Natural killer cell (primary cell): ENCODE data around the gene GFER. TPM values are rescaled to one million over a fixed set of nuclear protein-coding genes. Genes with fewer than 3 reads are reported as not detected.
A peak's percentile ranks its signal among the peaks of the same experiment; 100 is the strongest.

Experiments used
- ATAC-seq, 3 donors: fragments of 150-1000 bp in 2 of 3; fragments of 200-7000 bp in 1 of 3; cut with Tn5 transposase; 1 replicate in 1 of 3; 2 replicates in 2 of 3; pipeline ENCODE4 v1.10.0; 2021; ENCODE audit warnings: mild to moderate bottlenecking in 2 of 3, moderate library complexity in 2 of 3
- DNase-seq, 2 donors: peaks; one replicate each; pipeline versions ENCODE4 v3.0.0 to v3.0.0-alpha.2; 2013 to 2021; ENCODE audit warnings: mixed read lengths in 1 of 2
- H3K27ac ChIP-seq: one replicate; pipeline ENCODE4 v1.5.1; 2013; ENCODE audit warnings: mild to moderate bottlenecking, low read length
- H3K27me3 ChIP-seq: one replicate; pipeline ENCODE4 v1.6.1; 2013; ENCODE audit warnings: low read length; ENCODE audit not compliant: control insufficient read depth, insufficient read depth
- H3K36me3 ChIP-seq: one replicate; pipeline ENCODE4 v1.6.1; 2013; ENCODE audit warnings: low read length; ENCODE audit not compliant: control insufficient read depth, insufficient read depth
- H3K4me1 ChIP-seq: one replicate; pipeline ENCODE4 v1.6.1; 2013; ENCODE audit warnings: low read length; ENCODE audit not compliant: control insufficient read depth, insufficient read depth
- H3K4me3 ChIP-seq: one replicate; pipeline ENCODE4 v1.5.1; 2013; ENCODE audit warnings: low read length
- H3K9me3 ChIP-seq: one replicate; pipeline ENCODE4 v1.6.1; 2013; ENCODE audit warnings: low read length; ENCODE audit not compliant: control insufficient read depth, insufficient read depth
- H3K27ac Mint-ChIP-seq, 2 donors: one replicate each; pipeline ENCODE4 v1.8.0; 2022; ENCODE audit warnings: mild to moderate bottlenecking in 2 of 2, mixed read lengths in 2 of 2, moderate library complexity in 1 of 2
- H3K27me3 Mint-ChIP-seq, 2 donors: one replicate each; pipeline ENCODE4 v1.8.0; 2022; ENCODE audit warnings: low read depth in 2 of 2, mixed read lengths in 2 of 2
- H3K36me3 Mint-ChIP-seq: one replicate; pipeline ENCODE4 v1.8.0; 2022; ENCODE audit warnings: mixed read lengths
- H3K4me1 Mint-ChIP-seq, 2 donors: one replicate each; pipeline ENCODE4 v1.8.0; 2022; ENCODE audit warnings: mixed read lengths in 2 of 2
- H3K4me3 Mint-ChIP-seq: one replicate; pipeline ENCODE4 v1.8.0; 2022; ENCODE audit warnings: mild to moderate bottlenecking, moderate library complexity, mixed read lengths
- H3K9me3 Mint-ChIP-seq, 2 donors: one replicate each; pipeline ENCODE4 v1.8.0; 2022; ENCODE audit warnings: mixed read lengths in 2 of 2
- CTCF ChIP-seq: fragments of 200-600 bp; IDR thresholded peaks from one replicate; pipeline ENCODE4 v1.8.0; 2022; ENCODE audit warnings: antibody characterized with exemption
- WGBS: methylation state at CpG from one replicate; pipeline ENCODE4 v1.1.7; 2013; ENCODE audit warnings: missing lambda C conversion rate; ENCODE audit not compliant: insufficient coverage; 5-methylcytosine and 5-hydroxymethylcytosine counted together
- intact Hi-C: fragments of 100-400 bp; cut with micrococcal nuclease; formaldehyde crosslinking; loops from one replicate; pipeline ENCODE4 v1.14.2; 2022
- total RNA-seq, 4 donors: library from RNA; stranded (reverse); fragments of 120-200 nt in 1 of 4; gene quantifications; one replicate each; pipeline versions ENCODE4 v1.2.3 to v1.2.4, GENCODE V29; 2013 to 2022

Gene GFER
- total RNA-seq, 3 donors from 2014 or later (not counting 1 experiment from before 2014, with no cell fraction given) = 23.8 to 29.5 (median 24.6) TPM

- Histone ChIP-seq H3K9me3 (no peaks in the 10 kb centered on the region), H3K4me1 (peaks cover 15% of the 10 kb centered on the region), H3K4me3 (no peak overlapping the region), H3K27ac (no peak overlapping the region), H3K27me3 (peaks cover 5% of the 10 kb centered on the region), H3K36me3 (no peaks in the 10 kb centered on the region)
- no peak for TF ChIP-seq CTCF
- intact Hi-C loops = loop anchor here (10.0 kb wide), 1 partner anchor 235 kb away; the partner anchor contains the start of gene RNPS1
- Mint-ChIP-seq H3K27me3 (no peaks in the 10 kb centered on the region), H3K4me3 (no peak overlapping the region), H3K4me1 (peaks cover 0 to 5% of the 10 kb centered on the region in 2 donors), H3K9me3 (no peaks in the 10 kb centered on the region), H3K27ac (no peak overlapping the region), H3K36me3 (no peaks in the 10 kb centered on the region)
- DNase-seq (no peak), ATAC-seq (no peak)
- 94% methylated on average over 22 of the region's 22 CpGs for whole genome bisulfite sequencing
These were observed 45.4 kb downstream of the GFER start for GRCh38 chr16:2029350-2029749.

GRCh38 chr16:2030036-2030435, 46.0 kb downstream of the GFER start:
- ATAC-seq (no peak), DNase-seq (no peak)
- no peak overlapping the region for H3K27ac Mint-ChIP-seq
- H3K9me3 ChIP-seq = no peaks in the 10 kb centered on the region
- peak overlapping the region; percentile 21 for H3K4me3 Mint-ChIP-seq
- peaks cover 4% of the 10 kb centered on the region for H3K27me3 ChIP-seq
- no peaks in the 10 kb centered on the region for H3K9me3 Mint-ChIP-seq
- TF ChIP-seq CTCF = no peak
- H3K4me1 ChIP-seq = peaks cover 15% of the 10 kb centered on the region
- 94% methylated on average over 10 of the region's 11 CpGs for WGBS
- H3K36me3 ChIP-seq = no peaks in the 10 kb centered on the region
- no peaks in the 10 kb centered on the region for H3K36me3 Mint-ChIP-seq
- no peak overlapping the region for H3K4me3 ChIP-seq
- H3K27ac ChIP-seq = no peak overlapping the region
- no peaks in the 10 kb centered on the region for H3K27me3 Mint-ChIP-seq
- intact Hi-C loops = no loop called here
- H3K4me1 Mint-ChIP-seq = peaks cover 0 to 4% of the 10 kb centered on the region in 2 donors

DNA sequence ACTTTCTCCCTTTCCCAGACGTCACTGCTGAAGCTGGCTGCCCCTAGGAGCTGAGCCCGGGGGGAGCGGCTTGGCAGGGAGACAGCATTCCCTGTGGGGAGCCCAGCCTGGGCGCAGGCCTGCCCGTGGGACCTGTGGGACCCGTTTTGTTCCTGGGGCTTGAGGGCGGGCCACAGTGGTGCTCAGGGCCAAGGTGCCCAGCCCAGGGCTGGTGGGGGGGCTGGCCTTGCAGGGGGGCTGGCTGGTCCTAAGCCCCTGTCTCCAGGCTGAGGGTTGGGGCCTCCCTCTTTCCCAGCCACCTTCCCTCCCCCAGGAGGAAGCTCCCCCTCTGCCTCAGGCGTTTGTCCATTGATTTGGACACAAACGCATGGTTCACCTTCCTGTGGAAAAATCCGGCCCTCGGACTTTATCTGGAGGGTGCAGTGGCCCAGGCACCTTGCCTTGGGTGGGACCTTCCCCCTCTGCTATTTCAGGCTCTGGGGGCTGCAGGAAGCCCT, 47.1 kb downstream of the GFER start:
- peaks cover 2% of the 10 kb centered on the region for H3K27me3 ChIP-seq
- TF ChIP-seq CTCF = no peak
- H3K4me1 Mint-ChIP-seq = no peaks in the 10 kb centered on the region
- WGBS = 84% methylated on average over 11 of the region's 11 CpGs
- DNase-seq (no peak), ATAC-seq (no peak)
- intact Hi-C loops = no loop called here
- no peaks in the 10 kb centered on the region for H3K9me3 Mint-ChIP-seq
- H3K36me3 ChIP-seq = no peaks in the 10 kb centered on the region
- no peak overlapping the region for H3K27ac ChIP-seq
- H3K36me3 Mint-ChIP-seq = no peaks in the 10 kb centered on the region
- no peak overlapping the region for H3K4me3 Mint-ChIP-seq
- peaks cover 11% of the 10 kb centered on the region for H3K4me1 ChIP-seq
- H3K27me3 Mint-ChIP-seq = no peaks in the 10 kb centered on the region
- no peak overlapping the region for H3K27ac Mint-ChIP-seq
- no peak overlapping the region for H3K4me3 ChIP-seq
- H3K9me3 ChIP-seq = no peaks in the 10 kb centered on the region
